Smooth muscle cell (in vitro differentiated cells): ENCODE data around the gene MAP6D1. TPM values are rescaled to one million over a fixed set of nuclear protein-coding genes. Genes with fewer than 3 reads are reported as not detected.

Experiments used
- DNase-seq: peaks from one replicate; lab custom pipeline; 2025; ENCODE audit not compliant: unreplicated experiment; lab: John Stamatoyannopoulos, UW
- H2AFZ ChIP-seq: fragments of 200-600 bp; sonication (generic); 2 replicates; pipeline ENCODE4 v1.6.0; 2016; ENCODE audit warnings: antibody characterized with exemption, low read depth, mild to moderate bottlenecking
- H3F3A ChIP-seq: fragments of 200-600 bp; sonication (generic); 2 replicates; pipeline ENCODE4 v1.6.0; 2017; ENCODE audit warnings: antibody characterized with exemption, low read depth
- H3K27ac ChIP-seq: fragments of 200-600 bp; sonication (generic); 2 replicates; pipeline ENCODE4 v1.5.1; 2016; ENCODE audit warnings: low read depth, mild to moderate bottlenecking
- H3K27me3 ChIP-seq: fragments of 200-600 bp; sonication (generic); 2 replicates; pipeline ENCODE4 v1.6.1; 2016; ENCODE audit warnings: low read depth, mild to moderate bottlenecking
- H3K36me3 ChIP-seq: fragments of 200-600 bp; sonication (generic); 2 replicates; pipeline ENCODE4 v1.5.1; 2016; ENCODE audit warnings: low read depth
- H3K4me1 ChIP-seq: fragments of 200-600 bp; sonication (generic); 2 replicates; pipeline ENCODE4 v1.5.1; 2016; ENCODE audit warnings: low read depth
- H3K4me2 ChIP-seq: fragments of 200-600 bp; sonication (generic); 2 replicates; pipeline ENCODE4 v1.6.0; 2016; ENCODE audit warnings: mild to moderate bottlenecking
- H3K4me3 ChIP-seq: fragments of 200-600 bp; sonication (generic); 2 replicates; pipeline ENCODE4 v1.5.1; 2016; ENCODE audit warnings: mild to moderate bottlenecking
- H3K79me2 ChIP-seq: fragments of 200-600 bp; sonication (generic); 2 replicates; pipeline ENCODE4 v1.6.0; 2016; ENCODE audit warnings: low read depth, mild to moderate bottlenecking
- H3K9ac ChIP-seq: fragments of 200-600 bp; sonication (generic); 2 replicates; pipeline ENCODE4 v1.6.0; 2016; ENCODE audit warnings: low read depth
- H3K9me3 ChIP-seq: fragments of 200-600 bp; sonication (generic); replicated peaks from 2 replicates; pipeline ENCODE4 v1.5.1; 2016; ENCODE audit warnings: low read depth
- H4K20me1 ChIP-seq: fragments of 200-600 bp; sonication (generic); 2 replicates; pipeline ENCODE4 v1.6.0; 2016; ENCODE audit warnings: low read depth
- WGBS: methylation state at CpG from one replicate; pipeline ENCODE4 v1.1.7; 2016; ENCODE audit warnings: low lambda C conversion rate; 5-methylcytosine and 5-hydroxymethylcytosine counted together
- polyA plus RNA-seq: library from polyadenylated mRNA; unstranded; fragments of >200 nt; fragmentation: Nextera tagmentation; extraction: Ambion mirVana; gene quantifications from 2 replicates; pipeline ENCODE4 v1.2.1, GENCODE V29; 2016
- total RNA-seq: library from RNA; depleted of rRNA; stranded (reverse); fragments of >200 nt; gene quantifications from 2 replicates; pipeline ENCODE4 v1.2.3, GENCODE V29; 2014
- TF ChIP-seq, protein P1 (sequence below): fragments of 200-600 bp; sonication (generic); IDR thresholded peaks from 2 replicates; pipeline ENCODE4 v1.5.1; 2017; ENCODE audit warnings: borderline replicate concordance, mild to moderate bottlenecking, antibody characterized with exemption; ENCODE audit not compliant: insufficient read depth, poor library complexity, severe bottlenecking

Gene MAP6D1
- total and polyA plus RNA-seq, 2 experiments from 2014 or later, result 2.4 to 3.8 TPM

GRCh38 chr3:183839751-183840150, 14.4 kb upstream of the MAP6D1 start:
- peaks cover 8% of the 10 kb centered on the region for H3K4me1 ChIP-seq
- peaks cover 6% of the 10 kb centered on the region for H3F3A ChIP-seq
- 93% methylated on average over 4 of the region's 4 CpGs for WGBS
- H2AFZ ChIP-seq, result no peak overlapping the region
- H3K79me2 ChIP-seq, result no peaks in the 10 kb centered on the region
- TF ChIP-seq, protein P1, sequence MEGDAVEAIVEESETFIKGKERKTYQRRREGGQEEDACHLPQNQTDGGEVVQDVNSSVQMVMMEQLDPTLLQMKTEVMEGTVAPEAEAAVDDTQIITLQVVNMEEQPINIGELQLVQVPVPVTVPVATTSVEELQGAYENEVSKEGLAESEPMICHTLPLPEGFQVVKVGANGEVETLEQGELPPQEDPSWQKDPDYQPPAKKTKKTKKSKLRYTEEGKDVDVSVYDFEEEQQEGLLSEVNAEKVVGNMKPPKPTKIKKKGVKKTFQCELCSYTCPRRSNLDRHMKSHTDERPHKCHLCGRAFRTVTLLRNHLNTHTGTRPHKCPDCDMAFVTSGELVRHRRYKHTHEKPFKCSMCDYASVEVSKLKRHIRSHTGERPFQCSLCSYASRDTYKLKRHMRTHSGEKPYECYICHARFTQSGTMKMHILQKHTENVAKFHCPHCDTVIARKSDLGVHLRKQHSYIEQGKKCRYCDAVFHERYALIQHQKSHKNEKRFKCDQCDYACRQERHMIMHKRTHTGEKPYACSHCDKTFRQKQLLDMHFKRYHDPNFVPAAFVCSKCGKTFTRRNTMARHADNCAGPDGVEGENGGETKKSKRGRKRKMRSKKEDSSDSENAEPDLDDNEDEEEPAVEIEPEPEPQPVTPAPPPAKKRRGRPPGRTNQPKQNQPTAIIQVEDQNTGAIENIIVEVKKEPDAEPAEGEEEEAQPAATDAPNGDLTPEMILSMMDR, result no peak
- no peaks in the 10 kb centered on the region for H3K27me3 ChIP-seq
- H3K4me2 ChIP-seq, result no peak overlapping the region
- no peak overlapping the region for H3K9ac ChIP-seq
- H3K27ac ChIP-seq, result no peak overlapping the region
- H4K20me1 ChIP-seq, result peaks cover 23% of the 10 kb centered on the region
- H3K36me3 ChIP-seq, result peaks cover 19% of the 10 kb centered on the region
- no peak for DNase-seq
- H3K4me3 ChIP-seq, result no peak overlapping the region
- no peaks in the 10 kb centered on the region for H3K9me3 ChIP-seq

DNA sequence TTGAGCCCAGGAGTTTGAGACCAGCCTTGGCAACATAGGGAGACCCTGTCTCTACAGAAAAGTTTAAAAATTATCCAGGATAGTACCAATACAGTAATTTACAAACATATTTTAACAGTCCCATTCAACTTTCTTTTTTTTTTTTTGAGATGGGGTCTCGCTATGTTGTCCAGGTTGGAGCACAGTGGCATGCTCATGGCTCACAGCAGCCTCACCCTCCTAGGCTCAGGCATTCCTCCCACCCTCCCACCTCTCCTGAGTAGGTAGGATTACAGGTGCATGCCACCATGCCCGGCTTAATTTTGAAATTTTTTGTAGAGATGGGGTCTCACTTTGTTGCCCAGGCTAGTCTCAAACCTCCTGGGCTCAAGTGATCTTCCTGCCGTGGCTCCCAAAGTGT, 12.5 kb upstream of the MAP6D1 start:
- H3K9ac ChIP-seq, result no peak overlapping the region
- no peaks in the 10 kb centered on the region for H3K4me1 ChIP-seq
- no peak overlapping the region for H3K27ac ChIP-seq
- DNase-seq, result no peak
- H3K4me2 ChIP-seq, result no peak overlapping the region
- H3K9me3 ChIP-seq, result no peaks in the 10 kb centered on the region
- TF ChIP-seq, protein P1, result no peak
- H3K4me3 ChIP-seq, result no peak overlapping the region
- peaks cover 17% of the 10 kb centered on the region for H4K20me1 ChIP-seq
- no peaks in the 10 kb centered on the region for H3F3A ChIP-seq
- peaks cover 19% of the 10 kb centered on the region for H3K36me3 ChIP-seq
- 99% methylated on average over 3 of the region's 3 CpGs for WGBS
- H2AFZ ChIP-seq, result no peak overlapping the region
- no peaks in the 10 kb centered on the region for H3K79me2 ChIP-seq
- no peaks in the 10 kb centered on the region for H3K27me3 ChIP-seq

DNA sequence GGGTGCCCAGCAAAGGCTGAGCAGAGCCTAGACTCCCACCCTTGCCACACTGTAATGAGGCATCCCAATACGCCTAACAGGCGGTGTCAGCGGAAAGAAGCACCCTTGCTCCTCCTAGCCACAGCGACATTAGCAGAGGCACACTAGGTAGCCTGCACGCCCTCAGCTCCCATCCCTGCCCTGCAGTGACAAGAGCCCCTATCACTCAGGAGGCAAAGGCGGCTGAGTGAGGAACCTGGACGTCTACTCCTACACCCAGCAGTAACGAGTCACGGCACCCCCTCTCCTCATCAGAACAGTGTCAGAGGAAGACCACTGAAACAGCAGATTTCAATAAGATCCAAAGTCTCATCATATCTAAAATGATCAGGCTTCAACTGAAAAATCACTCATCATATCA, 12.0 kb upstream of the MAP6D1 start:
- TF ChIP-seq, protein P1, result no peak
- H3K9ac ChIP-seq, result no peak overlapping the region
- no peaks in the 10 kb centered on the region for H3K27me3 ChIP-seq
- H3K27ac ChIP-seq, result no peak overlapping the region
- DNase-seq, result no peak
- peaks cover 17% of the 10 kb centered on the region for H4K20me1 ChIP-seq
- H2AFZ ChIP-seq, result no peak overlapping the region
- H3K4me1 ChIP-seq, result no peaks in the 10 kb centered on the region
- H3K79me2 ChIP-seq, result no peaks in the 10 kb centered on the region
- no peak overlapping the region for H3K4me2 ChIP-seq
- no peak overlapping the region for H3K4me3 ChIP-seq
- no peaks in the 10 kb centered on the region for H3K9me3 ChIP-seq
- H3F3A ChIP-seq, result no peaks in the 10 kb centered on the region
- WGBS, result 94% methylated on average over 9 of the region's 9 CpGs
- H3K36me3 ChIP-seq, result peaks cover 19% of the 10 kb centered on the region

DNA sequence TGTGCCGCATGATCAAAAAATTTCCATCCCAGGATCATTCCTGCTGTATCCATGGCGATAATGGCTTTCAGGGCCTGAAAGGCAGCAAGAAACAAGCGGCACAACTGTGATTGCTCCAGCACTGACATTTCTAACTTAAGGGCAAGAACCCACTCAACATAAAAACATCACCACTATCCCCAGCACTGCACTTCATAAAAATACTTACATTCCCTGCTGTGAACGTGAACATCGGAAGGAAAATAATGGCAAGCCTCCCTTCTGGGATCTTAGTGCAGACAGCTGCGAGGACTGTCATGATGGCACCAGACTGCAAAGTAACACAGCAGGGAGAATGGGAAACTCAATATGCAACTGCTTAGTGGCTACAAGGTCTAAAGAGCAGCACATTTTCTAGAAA, 8.1 kb upstream of the MAP6D1 start:
- Histone ChIP-seq H3K79me2 (no peaks in the 10 kb centered on the region), H3K4me1 (no peaks in the 10 kb centered on the region), H3K4me3 (no peak overlapping the region), H3K36me3 (peaks cover 4% of the 10 kb centered on the region), H3K27ac (no peak overlapping the region), H3K9me3 (no peaks in the 10 kb centered on the region), H4K20me1 (peaks cover 13% of the 10 kb centered on the region), H3K27me3 (no peaks in the 10 kb centered on the region), H3F3A (no peaks in the 10 kb centered on the region), H2AFZ (no peak overlapping the region), H3K4me2 (no peak overlapping the region), H3K9ac (no peak overlapping the region)
- DNase-seq, result no peak
- WGBS, result 98% methylated on average over 6 of the region's 6 CpGs
- TF ChIP-seq, protein P1, result no peak
